Activated CD8-positive, alpha-beta T cell treated with anti-CD3 and anti-CD28 coated beads, Interleukin-2, amount 10 ng/mL, durations not matched to agents 7 days and 5 days (primary cell): Measurements from ENCODE around the gene RASGEF1C. TPM values are rescaled to one million over a fixed set of nuclear protein-coding genes. Genes with fewer than 3 reads are reported as not detected.

ENCODE experiments used
- ATAC-seq: fragments of 150-1000 bp; cut with Tn5 transposase; one replicate; pipeline ENCODE4 v1.10.0; 2021; ENCODE audit warnings: moderate library complexity
- CTCF ChIA-PET: fragments of 350-600 bp; sonication (Branson Sonifier 250); formaldehyde crosslinking; loops from one replicate; lab custom pipeline; 2021; ENCODE audit warnings: antibody characterized with exemption; lab: Charles Lee
- POLR2A ChIA-PET: fragments of 350-600 bp; sonication (Branson Sonifier 250); formaldehyde crosslinking; loops from one replicate; lab custom pipeline; 2021; ENCODE audit warnings: antibody characterized with exemption; lab: Charles Lee
- DNase-seq: peaks from one replicate; pipeline ENCODE4 v3.0.0-alpha.2; 2020
- H3K27ac Mint-ChIP-seq: one replicate; pipeline ENCODE4 v1.8.0; 2021; ENCODE audit warnings: mild to moderate bottlenecking, mixed read lengths
- H3K27me3 Mint-ChIP-seq: one replicate; pipeline ENCODE4 v1.8.0; 2021; ENCODE audit warnings: low read depth, mixed read lengths
- H3K36me3 Mint-ChIP-seq: one replicate; pipeline ENCODE4 v1.8.0; 2021; ENCODE audit warnings: low read depth, mixed read lengths
- H3K4me1 Mint-ChIP-seq: one replicate; pipeline ENCODE4 v1.8.0; 2021; ENCODE audit warnings: low read depth, mixed read lengths
- H3K4me3 Mint-ChIP-seq: one replicate; pipeline ENCODE4 v1.8.0; 2021; ENCODE audit warnings: mild to moderate bottlenecking, mixed read lengths
- H3K9me3 Mint-ChIP-seq: one replicate; pipeline ENCODE4 v1.8.0; 2022; ENCODE audit warnings: mixed read lengths; ENCODE audit not compliant: insufficient read depth
- total RNA-seq, 2 experiments: library from RNA; stranded (reverse); gene quantifications; one replicate each; pipeline ENCODE4 v1.2.3, GENCODE V29; 2021

The RASGEF1C gene
- total RNA-seq, 2 experiments from 2014 or later: not detected

GRCh38 chr5:180194410-180195345 is 14.3 kb downstream of the RASGEF1C start:
- no peak for ATAC-seq
- H3K27me3 Mint-ChIP-seq: no peaks in the 10 kb centered on the region
- H3K36me3 Mint-ChIP-seq: no peaks in the 10 kb centered on the region
- no peak overlapping the region for H3K4me3 Mint-ChIP-seq
- ChIA-PET CTCF (no interaction called here), POLR2A (no interaction called here)
- H3K4me1 Mint-ChIP-seq: no peaks in the 10 kb centered on the region
- DNase-seq: no peak
- no peak overlapping the region for H3K27ac Mint-ChIP-seq
- no peaks in the 10 kb centered on the region for H3K9me3 Mint-ChIP-seq

- Mint-ChIP-seq H3K9me3 (no peaks in the 10 kb centered on the region), H3K36me3 (no peaks in the 10 kb centered on the region), H3K4me3 (no peak overlapping the region), H3K27me3 (peaks cover 2% of the 10 kb centered on the region), H3K27ac (no peak overlapping the region), H3K4me1 (no peaks in the 10 kb centered on the region)
- DNase-seq (no peak), ATAC-seq (no peak)
- POLR2A ChIA-PET: no interaction called here
- CTCF ChIA-PET: no interaction called here
These were observed 15.1 kb downstream of the RASGEF1C start for GRCh38 chr5:180193749-180194375.

GRCh38 chr5:180191716-180192115 is 17.3 kb downstream of the RASGEF1C start:
- Mint-ChIP-seq H3K27ac (no peak overlapping the region), H3K4me3 (no peak overlapping the region), H3K9me3 (no peaks in the 10 kb centered on the region), H3K36me3 (no peaks in the 10 kb centered on the region), H3K4me1 (no peaks in the 10 kb centered on the region), H3K27me3 (peaks cover 4% of the 10 kb centered on the region)
- POLR2A ChIA-PET: no interaction called here
- CTCF ChIA-PET: no interaction called here
- DNase-seq (no peak), ATAC-seq (no peak)

- DNase-seq (no peak), ATAC-seq (no peak)
- Mint-ChIP-seq H3K4me3 (no peak overlapping the region), H3K27me3 (peaks cover 4% of the 10 kb centered on the region), H3K36me3 (no peaks in the 10 kb centered on the region), H3K27ac (no peak overlapping the region), H3K9me3 (no peaks in the 10 kb centered on the region), H3K4me1 (no peaks in the 10 kb centered on the region)
- ChIA-PET CTCF (no interaction called here), POLR2A (no interaction called here)
These were observed 21.2 kb downstream of the RASGEF1C start for GRCh38 chr5:180187767-180188166.

GRCh38 chr5:180180846-180181245 is 28.2 kb downstream of the RASGEF1C start:
- H3K27ac Mint-ChIP-seq: no peak overlapping the region
- DNase-seq (no peak), ATAC-seq (no peak)
- ChIA-PET CTCF (no interaction called here), POLR2A (no interaction called here)
- no peaks in the 10 kb centered on the region for H3K9me3 Mint-ChIP-seq
- no peaks in the 10 kb centered on the region for H3K27me3 Mint-ChIP-seq
- no peak overlapping the region for H3K4me3 Mint-ChIP-seq
- no peaks in the 10 kb centered on the region for H3K36me3 Mint-ChIP-seq
- H3K4me1 Mint-ChIP-seq: no peaks in the 10 kb centered on the region

- Mint-ChIP-seq H3K9me3 (no peaks in the 10 kb centered on the region), H3K27ac (no peak overlapping the region), H3K36me3 (no peaks in the 10 kb centered on the region), H3K4me1 (no peaks in the 10 kb centered on the region), H3K27me3 (no peaks in the 10 kb centered on the region), H3K4me3 (no peak overlapping the region)
- ATAC-seq (no peak), DNase-seq (no peak)
- ChIA-PET CTCF (no interaction called here), POLR2A (no interaction called here)
These were observed 28.6 kb downstream of the RASGEF1C start for GRCh38 chr5:180180421-180180820.

- Mint-ChIP-seq H3K9me3 (no peaks in the 10 kb centered on the region), H3K27ac (no peak overlapping the region), H3K36me3 (no peaks in the 10 kb centered on the region), H3K4me1 (no peaks in the 10 kb centered on the region), H3K4me3 (no peak overlapping the region), H3K27me3 (no peaks in the 10 kb centered on the region)
- no peak for ATAC-seq
- ChIA-PET POLR2A (interaction anchor here (0.6 kb wide), 1 partner anchor 180 kb away, joined by 3 read pairs; no protein-coding TSS in a partner anchor), CTCF (no interaction called here)
- DNase-seq: no peak
These were observed 29.3 kb downstream of the RASGEF1C start for GRCh38 chr5:180179442-180180420.

GRCh38 chr5:180178531-180179441 is 30.2 kb downstream of the RASGEF1C start:
- Mint-ChIP-seq H3K9me3 (no peaks in the 10 kb centered on the region), H3K36me3 (no peaks in the 10 kb centered on the region), H3K27me3 (no peaks in the 10 kb centered on the region), H3K4me3 (no peak overlapping the region), H3K27ac (no peak overlapping the region), H3K4me1 (no peaks in the 10 kb centered on the region)
- CTCF ChIA-PET: no interaction called here
- no peak for ATAC-seq
- POLR2A ChIA-PET: no interaction called here
- no peak for DNase-seq

- POLR2A ChIA-PET: no interaction called here
- H3K27ac Mint-ChIP-seq: no peak overlapping the region
- CTCF ChIA-PET: no interaction called here
These were observed 32.8 kb downstream of the RASGEF1C start for GRCh38 chr5:180176191-180176590.

GRCh38 chr5:180175015-180175431 is 34.0 kb downstream of the RASGEF1C start:
- Mint-ChIP-seq H3K4me3 (no peak overlapping the region), H3K36me3 (no peaks in the 10 kb centered on the region), H3K9me3 (no peaks in the 10 kb centered on the region), H3K27ac (no peak overlapping the region), H3K4me1 (no peaks in the 10 kb centered on the region), H3K27me3 (no peaks in the 10 kb centered on the region)
- CTCF ChIA-PET: no interaction called here
- ATAC-seq (no peak), DNase-seq (no peak)
- POLR2A ChIA-PET: no interaction called here

More at GRCh38 chr5:180176191-180176590, 32.8 kb downstream of the RASGEF1C start:
- no peaks in the 10 kb centered on the region for H3K9me3 Mint-ChIP-seq
- DNase-seq: no peak
- no peaks in the 10 kb centered on the region for H3K4me1 Mint-ChIP-seq
- H3K27me3 Mint-ChIP-seq: no peaks in the 10 kb centered on the region
- ATAC-seq: no peak
- no peak overlapping the region for H3K4me3 Mint-ChIP-seq
- no peaks in the 10 kb centered on the region for H3K36me3 Mint-ChIP-seq

GRCh38 chr5:180174587-180174972 is 34.4 kb downstream of the RASGEF1C start:
- no peak for ATAC-seq
- ChIA-PET POLR2A (no interaction called here), CTCF (no interaction called here)
- Mint-ChIP-seq H3K4me3 (no peak overlapping the region), H3K27me3 (no peaks in the 10 kb centered on the region), H3K4me1 (no peaks in the 10 kb centered on the region), H3K27ac (no peak overlapping the region), H3K9me3 (no peaks in the 10 kb centered on the region), H3K36me3 (no peaks in the 10 kb centered on the region)
- DNase-seq: no peak
